Measurements from ENCODE around the gene TMCO4.
"Not testable (repeated sequence)": the region's sequence is repeated elsewhere in the genome, so short reads cannot be mapped to it uniquely, and the experiment has no call there.

Gene TMCO4

GRCh38 chr1:19828546-19828945 lies 28.8 kb upstream of the TMCO4 start:
- no peaks in the 10 kb centered on the region for H3K36me3 ChIP-seq (ENCODE audit: control insufficient read depth in 5 of 5, insufficient read depth in 5 of 5, low read length in 5 of 5)
- no peak overlapping the region for H3K4me3 ChIP-seq (ENCODE audit: low read depth in 1 of 5, low read length in 5 of 5)
- no peak overlapping the region for H3K27ac ChIP-seq (ENCODE audit: low read depth, low read length)
- peaks cover 0 to 5% (median 0%) of the 10 kb centered on the region in 5 donors for H3K9me3 ChIP-seq (ENCODE audit: control insufficient read depth in 5 of 5, low read length in 5 of 5)
- H3K27me3 ChIP-seq (ENCODE audit: control insufficient read depth in 5 of 5, insufficient read depth in 4 of 5, low read length in 5 of 5): peaks cover 0 to 4% (median 0%) of the 10 kb centered on the region in 5 donors
- H3K9ac ChIP-seq (ENCODE audit: low read length in 5 of 5): no peak overlapping the region
- H3K4me1 ChIP-seq (ENCODE audit: control insufficient read depth in 5 of 5, insufficient read depth in 5 of 5, low read length in 5 of 5): peaks cover 0 to 8% (median 7%) of the 10 kb centered on the region in 5 donors

- Histone ChIP-seq H3K9ac (ENCODE audit: low read length in 5 of 5) (no peak overlapping the region), H3K36me3 (ENCODE audit: control insufficient read depth in 5 of 5, insufficient read depth in 5 of 5, low read length in 5 of 5) (no peaks in the 10 kb centered on the region), H3K27me3 (ENCODE audit: control insufficient read depth in 5 of 5, insufficient read depth in 4 of 5, low read length in 5 of 5) (peaks cover 0 to 4% (median 0%) of the 10 kb centered on the region in 5 donors), H3K9me3 (ENCODE audit: control insufficient read depth in 5 of 5, low read length in 5 of 5) (no peaks in the 10 kb centered on the region), H3K27ac (ENCODE audit: low read depth, low read length) (no peak overlapping the region), H3K4me3 (ENCODE audit: low read depth in 1 of 5, low read length in 5 of 5) (no peak overlapping the region), H3K4me1 (ENCODE audit: control insufficient read depth in 5 of 5, insufficient read depth in 5 of 5, low read length in 5 of 5) (peaks cover 0 to 8% (median 7%) of the 10 kb centered on the region in 5 donors)
Observed at GRCh38 chr1:19825298-19825697, 25.6 kb upstream of the TMCO4 start.

- Histone ChIP-seq H3K9me3 (ENCODE audit: control insufficient read depth in 5 of 5, low read length in 5 of 5) (no peaks in the 10 kb centered on the region), H3K27ac (ENCODE audit: low read depth, low read length) (no peak overlapping the region), H3K27me3 (ENCODE audit: control insufficient read depth in 5 of 5, insufficient read depth in 4 of 5, low read length in 5 of 5) (peaks cover 0 to 4% (median 0%) of the 10 kb centered on the region in 5 donors)
Observed at GRCh38 chr1:19824541-19824940, 24.8 kb upstream of the TMCO4 start.

GRCh38 chr1:19824036-19824435 lies 24.3 kb upstream of the TMCO4 start:
- Histone ChIP-seq H3K27ac (ENCODE audit: low read depth, low read length) (no peak overlapping the region), H3K9ac (ENCODE audit: low read length in 5 of 5) (no peak overlapping the region), H3K4me3 (ENCODE audit: low read depth in 1 of 5, low read length in 5 of 5) (no peak overlapping the region), H3K4me1 (ENCODE audit: control insufficient read depth in 5 of 5, insufficient read depth in 5 of 5, low read length in 5 of 5) (peaks cover 0 to 15% (median 9%) of the 10 kb centered on the region in 5 donors), H3K27me3 (ENCODE audit: control insufficient read depth in 5 of 5, insufficient read depth in 4 of 5, low read length in 5 of 5) (peaks cover 0 to 4% (median 0%) of the 10 kb centered on the region in 5 donors), H3K9me3 (ENCODE audit: control insufficient read depth in 5 of 5, low read length in 5 of 5) (no peaks in the 10 kb centered on the region), H3K36me3 (ENCODE audit: control insufficient read depth in 5 of 5, insufficient read depth in 5 of 5, low read length in 5 of 5) (no peaks in the 10 kb centered on the region)

More at GRCh38 chr1:19824541-19824940, 24.8 kb upstream of the TMCO4 start:
- no peaks in the 10 kb centered on the region for H3K36me3 ChIP-seq (ENCODE audit: control insufficient read depth in 5 of 5, insufficient read depth in 5 of 5, low read length in 5 of 5)
- no peak overlapping the region for H3K9ac ChIP-seq (ENCODE audit: low read length in 5 of 5)
- peaks cover 0 to 10% (median 7%) of the 10 kb centered on the region in 5 donors for H3K4me1 ChIP-seq (ENCODE audit: control insufficient read depth in 5 of 5, insufficient read depth in 5 of 5, low read length in 5 of 5)
- no peak overlapping the region for H3K4me3 ChIP-seq (ENCODE audit: low read depth in 1 of 5, low read length in 5 of 5)

GRCh38 chr1:19819701-19820100 lies 20.0 kb upstream of the TMCO4 start:
- H3K27me3 ChIP-seq (ENCODE audit: control insufficient read depth in 5 of 5, insufficient read depth in 4 of 5, low read length in 5 of 5): no peaks in the 10 kb centered on the region
- no peaks in the 10 kb centered on the region for H3K9me3 ChIP-seq (ENCODE audit: control insufficient read depth in 5 of 5, low read length in 5 of 5)
- H3K36me3 ChIP-seq (ENCODE audit: control insufficient read depth in 5 of 5, insufficient read depth in 5 of 5, low read length in 5 of 5): no peaks in the 10 kb centered on the region
- peaks cover 0 to 33% (median 9%) of the 10 kb centered on the region in 5 donors for H3K4me1 ChIP-seq (ENCODE audit: control insufficient read depth in 5 of 5, insufficient read depth in 5 of 5, low read length in 5 of 5)
- no peak overlapping the region for H3K9ac ChIP-seq (ENCODE audit: low read length in 5 of 5)
- H3K4me3 ChIP-seq (ENCODE audit: low read depth in 1 of 5, low read length in 5 of 5): no peak overlapping the region
- peak overlapping the region; percentile 21 for H3K27ac ChIP-seq (ENCODE audit: low read depth, low read length)

- Histone ChIP-seq H3K9me3 (ENCODE audit: control insufficient read depth in 5 of 5, low read length in 5 of 5) (no peaks in the 10 kb centered on the region), H3K4me1 (ENCODE audit: control insufficient read depth in 5 of 5, insufficient read depth in 5 of 5, low read length in 5 of 5) (peaks cover 0 to 44% (median 23%) of the 10 kb centered on the region in 5 donors), H3K27me3 (ENCODE audit: control insufficient read depth in 5 of 5, insufficient read depth in 4 of 5, low read length in 5 of 5) (no peaks in the 10 kb centered on the region), H3K4me3 (ENCODE audit: low read depth in 1 of 5, low read length in 5 of 5) (no peak overlapping the region), H3K27ac (ENCODE audit: low read depth, low read length) (peak overlapping the region; percentile 65), H3K9ac (ENCODE audit: low read length in 5 of 5) (no peak overlapping the region), H3K36me3 (ENCODE audit: control insufficient read depth in 5 of 5, insufficient read depth in 5 of 5, low read length in 5 of 5) (no peaks in the 10 kb centered on the region)
Observed at GRCh38 chr1:19818324-19818723, 18.6 kb upstream of the TMCO4 start.

- H3K9ac ChIP-seq (ENCODE audit: low read length in 5 of 5): no peak overlapping the region
- no peak overlapping the region for H3K27ac ChIP-seq (ENCODE audit: low read depth, low read length)
- H3K9me3 ChIP-seq (ENCODE audit: control insufficient read depth in 5 of 5, low read length in 5 of 5): no peaks in the 10 kb centered on the region
- no peaks in the 10 kb centered on the region for H3K36me3 ChIP-seq (ENCODE audit: control insufficient read depth in 5 of 5, insufficient read depth in 5 of 5, low read length in 5 of 5)
- no peak overlapping the region for H3K4me3 ChIP-seq (ENCODE audit: low read depth in 1 of 5, low read length in 5 of 5)
- peaks cover 0 to 53% (median 32%) of the 10 kb centered on the region in 5 donors for H3K4me1 ChIP-seq (ENCODE audit: control insufficient read depth in 5 of 5, insufficient read depth in 5 of 5, low read length in 5 of 5)
- H3K27me3 ChIP-seq (ENCODE audit: control insufficient read depth in 5 of 5, insufficient read depth in 4 of 5, low read length in 5 of 5): no peaks in the 10 kb centered on the region
Observed at GRCh38 chr1:19817160-19817559, 17.4 kb upstream of the TMCO4 start.

- H3K27ac ChIP-seq (ENCODE audit: low read depth, low read length); H3K9ac ChIP-seq (ENCODE audit: low read length in 5 of 5); H3K9me3 ChIP-seq (ENCODE audit: control insufficient read depth in 5 of 5, low read length in 5 of 5); H3K4me3 ChIP-seq (ENCODE audit: low read depth in 1 of 5, low read length in 5 of 5); H3K27me3 ChIP-seq (ENCODE audit: control insufficient read depth in 5 of 5, insufficient read depth in 4 of 5, low read length in 5 of 5); H3K36me3 ChIP-seq (ENCODE audit: control insufficient read depth in 5 of 5, insufficient read depth in 5 of 5, low read length in 5 of 5): not testable (repeated sequence)
- H3K4me1 ChIP-seq (ENCODE audit: control insufficient read depth in 5 of 5, insufficient read depth in 5 of 5, low read length in 5 of 5): peaks cover 0 to 53% (median 32%) of the 10 kb centered on the region in 5 donors
Observed at GRCh38 chr1:19816737-19817086, 17.0 kb upstream of the TMCO4 start.

GRCh38 chr1:19815801-19816736 lies 16.4 kb upstream of the TMCO4 start:
- Histone ChIP-seq H3K27ac (ENCODE audit: low read depth, low read length) (no peak overlapping the region), H3K4me1 (ENCODE audit: control insufficient read depth in 5 of 5, insufficient read depth in 5 of 5, low read length in 5 of 5) (peaks cover 0 to 53% (median 32%) of the 10 kb centered on the region in 5 donors), H3K9me3 (ENCODE audit: control insufficient read depth in 5 of 5, low read length in 5 of 5) (no peaks in the 10 kb centered on the region), H3K36me3 (ENCODE audit: control insufficient read depth in 5 of 5, insufficient read depth in 5 of 5, low read length in 5 of 5) (no peaks in the 10 kb centered on the region), H3K9ac (ENCODE audit: low read length in 5 of 5) (no peak overlapping the region), H3K4me3 (ENCODE audit: low read depth in 1 of 5, low read length in 5 of 5) (no peak overlapping the region), H3K27me3 (ENCODE audit: control insufficient read depth in 5 of 5, insufficient read depth in 4 of 5, low read length in 5 of 5) (no peaks in the 10 kb centered on the region)

GRCh38 chr1:19814681-19815503 lies 15.2 kb upstream of the TMCO4 start, which contains the start of gene RNF186:
Gene RNF186, minus strand, starts transcription at chr1:19815283. Its CDS starts 182 bp downstream, at chr1:19815101.
- Histone ChIP-seq H3K9ac (ENCODE audit: low read length in 5 of 5) (no peak within 1 kb of the TSS), H3K4me1 (ENCODE audit: control insufficient read depth in 5 of 5, insufficient read depth in 5 of 5, low read length in 5 of 5) (peaks cover 0 to 53% (median 32%) of the 10 kb centered on the region in 5 donors), H3K36me3 (ENCODE audit: control insufficient read depth in 5 of 5, insufficient read depth in 5 of 5, low read length in 5 of 5) (no peaks in the 10 kb centered on the region), H3K9me3 (ENCODE audit: control insufficient read depth in 5 of 5, low read length in 5 of 5) (no peaks in the 10 kb centered on the region), H3K4me3 (ENCODE audit: low read depth in 1 of 5, low read length in 5 of 5) (no peak within 1 kb of the TSS), H3K27ac (ENCODE audit: low read depth, low read length) (no peak within 1 kb of the TSS), H3K27me3 (ENCODE audit: control insufficient read depth in 5 of 5, insufficient read depth in 4 of 5, low read length in 5 of 5) (no peaks in the 10 kb centered on the region)
